ENCODE data around the gene UROS. TPM values are rescaled to one million over a fixed set of nuclear protein-coding genes. Genes with fewer than 3 reads are reported as not detected.

Gene UROS
- total RNA-seq, result 46.1 and 54.3 TPM in 2 replicates

DNA sequence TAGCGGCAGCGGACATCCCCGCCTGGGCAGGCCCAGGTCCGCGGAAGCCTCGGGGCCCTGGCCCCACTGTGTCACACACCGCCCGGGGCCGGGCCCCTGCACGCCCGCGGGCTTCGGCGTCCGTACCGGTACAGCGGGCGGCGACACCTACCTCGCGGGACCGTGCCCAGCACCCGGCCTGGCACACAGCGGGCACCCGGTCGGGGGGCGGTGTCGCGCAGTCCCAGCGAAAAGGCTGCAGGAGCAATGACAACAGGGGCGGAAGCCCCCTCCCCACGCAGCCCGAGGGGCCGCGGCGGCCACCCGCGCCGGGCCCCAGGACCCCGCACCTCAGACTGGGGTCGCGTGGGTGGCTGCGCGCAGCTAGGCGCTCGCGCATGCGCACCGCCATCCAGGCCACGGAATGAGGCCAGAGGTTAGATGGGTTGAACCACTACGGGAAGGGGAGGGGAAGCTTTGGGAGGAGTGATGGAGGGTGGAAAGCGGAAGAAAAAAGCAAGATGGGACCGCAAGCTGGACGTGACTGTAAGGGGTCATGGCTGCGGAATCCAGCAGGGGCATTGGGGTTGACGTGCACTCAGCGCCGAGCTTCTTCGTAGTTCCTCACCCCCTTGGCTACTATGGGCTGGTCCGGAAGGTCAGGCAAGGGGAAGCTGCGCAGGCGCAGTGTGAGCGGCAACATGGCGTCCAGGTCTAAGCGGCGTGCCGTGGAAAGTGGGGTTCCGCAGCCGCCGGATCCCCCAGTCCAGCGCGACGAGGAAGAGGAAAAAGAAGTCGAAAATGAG, at the start of gene UROS, which contains the start of gene BCCIP:
Gene UROS (minus strand): TSS at position 381 of the 785 bp plus-strand sequence. CDS start 6,759 bp downstream, outside the sequence.
Gene BCCIP (plus strand): TSS at position 669 of the 785 bp plus-strand sequence. CDS start 12 bp downstream, at position 681.

DNA sequence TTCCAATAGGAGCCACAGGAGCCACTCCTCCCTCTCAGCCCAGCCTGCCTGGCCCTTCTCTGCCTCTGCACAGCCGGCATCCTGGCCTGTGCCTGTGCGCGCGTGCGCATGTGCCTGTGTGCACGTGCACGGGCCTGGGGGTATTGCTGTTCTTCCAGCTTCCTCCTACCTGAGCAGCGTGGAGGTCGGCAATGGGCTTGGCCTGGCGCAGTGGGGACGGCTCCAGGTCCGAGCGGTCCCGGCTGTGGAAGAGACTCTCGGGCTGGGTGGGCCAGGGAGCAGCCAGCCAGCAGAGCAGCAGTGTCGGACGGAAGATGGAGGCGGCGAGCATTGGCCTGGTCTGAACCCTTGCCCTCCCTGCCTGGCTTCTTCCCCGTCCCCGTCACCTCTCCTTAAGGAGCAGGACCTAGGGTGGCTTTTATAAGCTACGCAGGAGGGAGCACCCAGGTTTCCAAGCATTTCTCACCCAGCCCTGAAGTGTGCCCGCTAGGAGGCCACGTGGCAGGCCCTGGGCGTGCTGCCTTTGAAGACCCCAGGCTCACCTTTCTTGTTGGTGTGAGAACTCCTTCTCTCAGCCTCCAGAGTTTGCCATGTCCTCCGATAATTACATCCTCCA, 47.5 kb downstream of the UROS start, which contains the start of gene MMP21:
Gene MMP21 (minus strand): TSS at position 331 of the 616 bp plus-strand sequence. CDS start 0 bp downstream, at position 331.

Other genes with a start within 250 kb of the UROS start
- gene TEX36, start 140.1 kb downstream of the UROS start, total RNA-seq, result not detected in 2 replicates
- gene EDRF1, start 103.5 kb downstream of the UROS start, total RNA-seq, result 7.0 and 12.6 TPM in 2 replicates
- 0.07 TPM in 1 of 2 replicates, not detected in the other for gene MMP21, start 47.4 kb downstream of the UROS start, total RNA-seq
- 63.3 and 75.4 TPM in 2 replicates for gene BCCIP, start 288 bp upstream of the UROS start, total RNA-seq
- 48.7 and 49.4 TPM in 2 replicates for gene DHX32, start 58.0 kb upstream of the UROS start, total RNA-seq
- gene FANK1, start 73.3 kb upstream of the UROS start, total RNA-seq, result 0.54 and 1.9 TPM in 2 replicates